GM13976 (cell line): ENCODE data around the gene THOC6.
A peak's percentile ranks its signal among the peaks of the same experiment; 100 is the strongest.
"Not testable (repeated sequence)": the region's sequence is repeated elsewhere in the genome, so short reads cannot be mapped to it uniquely, and the experiment has no call there.

ENCODE experiments used
- DNase-seq: peaks from one replicate; pipeline ENCODE4 v3.0.0; 2012; ENCODE audit warnings: low spot score
- CTCF ChIP-seq: IDR thresholded peaks from 2 replicates; pipeline ENCODE4 v1.5.1; 2012; ENCODE audit warnings: borderline replicate concordance, mild to moderate bottlenecking; ENCODE audit not compliant: insufficient read depth; ENCODE audit errors: extremely low read depth, missing control alignments, control extremely low read depth
- in situ Hi-C: fragments of 300-500 bp; cut with MboI; formaldehyde crosslinking; loops from one replicate; pipeline ENCODE4 v1.12.0; 2022; ENCODE audit warnings: low sequenced_read_pairs, mixed read lengths, inconsistent platforms; ENCODE audit not compliant: unreplicated experiment

The THOC6 gene

GRCh38 chr16:3063625-3064386 lies 40.0 kb downstream of the THOC6 start:
- no peak for TF ChIP-seq CTCF
- in situ Hi-C loops = loop anchor here (10.0 kb wide), 1 partner anchor 61 kb away; no protein-coding TSS in a partner anchor
- no peak for DNase-seq

GRCh38 chr16:3065069-3065741 lies 41.4 kb downstream of the THOC6 start, which contains the start of gene IL32:
Gene IL32, plus strand, starts transcription at chr16:3065640. Its CDS starts 172 bp downstream, at chr16:3065812.
- DNase-seq = peak; percentile 77
- in situ Hi-C loops = loop anchor here (10.0 kb wide), 1 partner anchor 60 kb away; no protein-coding TSS in a partner anchor
- TF ChIP-seq CTCF = no peak

- in situ Hi-C loops = loop anchor here (10.0 kb wide), 1 partner anchor 59 kb away; no protein-coding TSS in a partner anchor
- DNase-seq = peak; percentile 22
Observed at GRCh38 chr16:3065742-3066439, 42.1 kb downstream of the THOC6 start.

GRCh38 chr16:3066440-3066748 lies 42.6 kb downstream of the THOC6 start:
- DNase-seq = peak; percentile 28
- in situ Hi-C loops = loop anchor here (10.0 kb wide), 1 partner anchor 58 kb away; no protein-coding TSS in a partner anchor
- no peak for TF ChIP-seq CTCF

More at GRCh38 chr16:3065742-3066439, 42.1 kb downstream of the THOC6 start:
- TF ChIP-seq CTCF = no peak

GRCh38 chr16:3068487-3068886 lies 44.7 kb downstream of the THOC6 start:
- TF ChIP-seq CTCF = no peak
- DNase-seq = no peak
- in situ Hi-C loops = loop anchor here (10.0 kb wide), 1 partner anchor 56 kb away; no protein-coding TSS in a partner anchor

GRCh38 chr16:3069146-3069545 lies 45.3 kb downstream of the THOC6 start:
- DNase-seq = not testable (repeated sequence)
- in situ Hi-C loops = loop anchor here (10.0 kb wide), 1 partner anchor 56 kb away; no protein-coding TSS in a partner anchor
